Type B pancreatic cell (in vitro differentiated cells): ENCODE results near the gene SMG6. TPM values are rescaled to one million over a fixed set of nuclear protein-coding genes. Genes with fewer than 3 reads are reported as not detected.
A peak's percentile ranks its signal among the peaks of the same experiment; 100 is the strongest.

Experiments
- DNase-seq: peaks from one replicate; pipeline ENCODE4 v3.0.0; 2021; ENCODE audit warnings: mixed read lengths; ENCODE audit not compliant: unreplicated experiment; ENCODE audit errors: extremely low spot score
- H3K27ac Mint-ChIP-seq: 2 replicates; pipeline ENCODE4 v1.8.0; 2021; ENCODE audit warnings: mild to moderate bottlenecking, mixed read lengths
- H3K27me3 Mint-ChIP-seq: 2 replicates; pipeline ENCODE4 v1.8.0; 2021; ENCODE audit warnings: mixed read lengths
- H3K36me3 Mint-ChIP-seq: 2 replicates; pipeline ENCODE4 v1.8.0; 2021; ENCODE audit warnings: mixed read lengths
- H3K4me1 Mint-ChIP-seq: one replicate; pipeline ENCODE4 v1.8.0; 2021; ENCODE audit warnings: mixed read lengths; ENCODE audit not compliant: unreplicated experiment
- H3K4me3 Mint-ChIP-seq: 2 replicates; pipeline ENCODE4 v1.8.0; 2021; ENCODE audit warnings: mild to moderate bottlenecking, mixed read lengths
- H3K9me3 Mint-ChIP-seq: 2 replicates; pipeline ENCODE4 v1.8.0; 2021; ENCODE audit warnings: mixed read lengths
- total RNA-seq: library from RNA; stranded (reverse); gene quantifications from 2 replicates; pipeline ENCODE4 v1.2.1, GENCODE V29; 2021; ENCODE audit warnings: low replicate concordance
- TF ChIP-seq, protein P1 (sequence below): fragments of 200-600 bp; sonication (generic); conservative IDR thresholded peaks from 2 replicates; pipeline ENCODE4 v1.5.0; 2021; ENCODE audit warnings: antibody characterized with exemption, mild to moderate bottlenecking

SMG6 gene
- total RNA-seq, 1 donor from 2014 or later: 39.0 TPM

DNA sequence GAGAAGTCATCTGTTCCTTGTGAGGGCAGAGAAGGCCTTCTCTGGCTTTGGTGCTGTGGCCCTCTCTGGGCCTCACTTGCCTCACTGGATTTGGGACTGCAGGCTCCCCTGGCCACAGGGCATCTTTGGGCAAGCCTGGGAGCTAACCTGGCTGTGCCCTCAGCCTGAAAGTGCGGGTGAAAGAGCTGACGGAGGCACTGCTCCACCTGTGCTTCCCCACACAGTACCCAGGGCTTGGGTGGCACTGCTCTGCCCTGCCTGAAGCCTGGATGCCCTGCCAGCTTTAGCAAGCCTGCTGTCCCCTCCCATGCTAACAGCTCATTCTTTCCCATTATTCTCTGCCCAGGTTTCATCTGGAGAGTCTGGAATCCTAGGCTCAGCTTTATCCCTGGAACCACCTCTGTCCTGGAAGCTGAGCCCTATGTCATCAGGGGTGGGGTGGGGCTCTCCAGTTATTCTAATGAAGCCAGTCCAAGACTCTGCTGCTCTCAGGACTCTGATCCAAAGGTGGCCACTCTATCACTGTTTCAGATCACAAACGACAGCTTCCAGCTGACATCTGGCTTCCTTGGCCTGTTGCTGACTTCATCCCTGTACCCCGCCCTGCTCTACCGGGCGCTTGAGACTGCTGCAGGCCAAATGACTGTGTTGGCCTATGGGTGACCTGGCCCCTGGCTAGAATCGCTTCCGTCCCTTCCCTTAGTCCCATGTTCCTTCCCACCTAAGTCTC is 219.4 kb downstream of the SMG6 start:
- TF ChIP-seq, protein P1, sequence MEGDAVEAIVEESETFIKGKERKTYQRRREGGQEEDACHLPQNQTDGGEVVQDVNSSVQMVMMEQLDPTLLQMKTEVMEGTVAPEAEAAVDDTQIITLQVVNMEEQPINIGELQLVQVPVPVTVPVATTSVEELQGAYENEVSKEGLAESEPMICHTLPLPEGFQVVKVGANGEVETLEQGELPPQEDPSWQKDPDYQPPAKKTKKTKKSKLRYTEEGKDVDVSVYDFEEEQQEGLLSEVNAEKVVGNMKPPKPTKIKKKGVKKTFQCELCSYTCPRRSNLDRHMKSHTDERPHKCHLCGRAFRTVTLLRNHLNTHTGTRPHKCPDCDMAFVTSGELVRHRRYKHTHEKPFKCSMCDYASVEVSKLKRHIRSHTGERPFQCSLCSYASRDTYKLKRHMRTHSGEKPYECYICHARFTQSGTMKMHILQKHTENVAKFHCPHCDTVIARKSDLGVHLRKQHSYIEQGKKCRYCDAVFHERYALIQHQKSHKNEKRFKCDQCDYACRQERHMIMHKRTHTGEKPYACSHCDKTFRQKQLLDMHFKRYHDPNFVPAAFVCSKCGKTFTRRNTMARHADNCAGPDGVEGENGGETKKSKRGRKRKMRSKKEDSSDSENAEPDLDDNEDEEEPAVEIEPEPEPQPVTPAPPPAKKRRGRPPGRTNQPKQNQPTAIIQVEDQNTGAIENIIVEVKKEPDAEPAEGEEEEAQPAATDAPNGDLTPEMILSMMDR: no peak
- Mint-ChIP-seq H3K9me3 (no peaks in the 10 kb centered on the region), H3K4me3 (peak overlapping the region; percentile 40), H3K27ac (peak overlapping the region; percentile 82), H3K36me3 (peaks cover 18% of the 10 kb centered on the region), H3K4me1 (peaks cover 56% of the 10 kb centered on the region), H3K27me3 (no peaks in the 10 kb centered on the region)
- DNase-seq: no peak

DNA sequence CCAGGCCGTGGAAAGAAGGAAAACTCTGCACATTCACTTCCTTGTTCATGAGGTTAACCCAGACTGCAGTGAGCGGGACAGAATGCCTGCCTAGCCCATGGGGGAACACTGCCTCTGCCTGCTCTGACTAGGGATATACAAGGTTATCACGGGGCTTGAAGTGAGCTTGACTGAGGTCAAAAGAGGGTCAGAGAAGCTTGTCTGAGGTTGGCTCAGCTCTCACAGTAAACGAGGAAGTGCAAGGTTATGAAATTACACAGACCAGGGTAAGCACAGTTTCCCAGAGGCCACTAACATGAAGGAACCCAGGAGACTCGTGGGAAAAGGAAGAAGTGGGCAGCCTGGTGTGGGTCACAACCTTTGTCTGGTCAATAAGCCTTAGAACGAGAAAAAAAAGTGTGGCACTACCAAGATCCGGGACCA is 220.0 kb downstream of the SMG6 start:
- peak overlapping the region; percentile 46 for H3K4me3 Mint-ChIP-seq
- peaks cover 22% of the 10 kb centered on the region for H3K36me3 Mint-ChIP-seq
- peaks cover 50% of the 10 kb centered on the region for H3K4me1 Mint-ChIP-seq
- no peaks in the 10 kb centered on the region for H3K9me3 Mint-ChIP-seq
- no peak for DNase-seq
- no peaks in the 10 kb centered on the region for H3K27me3 Mint-ChIP-seq
- peak overlapping the region; percentile 82 for H3K27ac Mint-ChIP-seq
- TF ChIP-seq, protein P1: no peak

DNA sequence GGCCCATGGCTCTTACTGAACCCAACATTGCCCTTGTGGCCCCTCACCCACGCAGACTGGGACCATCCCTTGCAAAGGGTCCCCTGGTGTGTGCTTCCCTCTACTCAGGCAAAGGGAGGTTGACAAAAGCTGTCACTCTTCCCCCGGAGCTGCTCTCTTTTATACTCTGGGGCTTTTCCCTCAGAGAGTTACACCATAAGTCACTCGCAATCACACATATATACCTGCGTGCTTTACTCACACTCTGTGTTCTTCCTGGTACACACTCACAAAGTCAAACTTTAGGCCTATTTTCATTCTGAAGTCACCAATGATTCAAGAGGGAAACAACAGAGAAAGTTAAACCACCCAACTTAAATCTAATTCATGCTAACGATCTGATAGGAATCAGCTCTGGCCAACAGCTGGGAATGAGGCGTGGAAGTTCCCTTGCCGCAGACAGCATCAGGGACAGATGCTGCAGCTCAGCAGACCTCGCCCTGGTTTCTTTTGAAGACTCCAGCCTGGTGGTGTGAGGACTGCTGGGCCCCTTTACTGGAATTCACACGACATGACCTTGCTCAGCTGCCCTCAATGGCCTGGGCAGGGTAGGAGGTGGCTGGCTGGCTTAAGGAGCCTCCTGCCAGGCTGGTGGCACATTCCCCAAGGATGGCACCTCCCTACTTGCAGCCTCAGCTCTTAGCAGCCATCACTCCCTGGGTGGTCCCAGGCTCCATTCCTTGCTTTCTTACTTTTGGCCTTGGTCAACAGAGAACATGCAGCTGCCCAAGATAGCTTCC is 221.4 kb downstream of the SMG6 start:
- no peak overlapping the region for H3K27ac Mint-ChIP-seq
- H3K9me3 Mint-ChIP-seq: no peaks in the 10 kb centered on the region
- no peak overlapping the region for H3K4me3 Mint-ChIP-seq
- H3K36me3 Mint-ChIP-seq: peaks cover 28% of the 10 kb centered on the region
- H3K4me1 Mint-ChIP-seq: peaks cover 52% of the 10 kb centered on the region
- TF ChIP-seq, protein P1: no peak
- H3K27me3 Mint-ChIP-seq: no peaks in the 10 kb centered on the region
- no peak for DNase-seq

DNA sequence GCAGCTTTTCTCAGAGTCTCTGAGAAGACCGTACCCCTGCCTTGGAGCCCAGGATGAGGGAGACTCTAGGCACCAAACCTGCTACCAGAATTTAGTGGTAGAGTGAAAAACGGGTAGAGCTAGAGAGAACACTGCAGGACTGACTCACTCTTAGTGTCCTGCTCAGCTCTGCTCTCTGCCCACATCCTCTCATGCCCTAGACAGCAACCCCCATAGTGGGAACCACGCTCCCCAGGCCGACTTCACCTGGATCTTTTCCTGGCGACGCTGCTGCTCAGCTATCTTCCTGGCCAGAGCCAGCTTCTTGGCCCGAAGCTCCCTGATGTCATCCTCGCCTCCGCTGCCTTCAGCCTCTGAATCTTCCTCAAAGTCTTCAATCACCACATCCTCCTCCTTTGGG is 222.0 kb downstream of the SMG6 start:
- H3K9me3 Mint-ChIP-seq: no peaks in the 10 kb centered on the region
- TF ChIP-seq, protein P1: no peak
- peaks cover 51% of the 10 kb centered on the region for H3K4me1 Mint-ChIP-seq
- no peak overlapping the region for H3K4me3 Mint-ChIP-seq
- H3K27me3 Mint-ChIP-seq: no peaks in the 10 kb centered on the region
- H3K36me3 Mint-ChIP-seq: peaks cover 32% of the 10 kb centered on the region
- no peak for DNase-seq
- no peak overlapping the region for H3K27ac Mint-ChIP-seq

DNA sequence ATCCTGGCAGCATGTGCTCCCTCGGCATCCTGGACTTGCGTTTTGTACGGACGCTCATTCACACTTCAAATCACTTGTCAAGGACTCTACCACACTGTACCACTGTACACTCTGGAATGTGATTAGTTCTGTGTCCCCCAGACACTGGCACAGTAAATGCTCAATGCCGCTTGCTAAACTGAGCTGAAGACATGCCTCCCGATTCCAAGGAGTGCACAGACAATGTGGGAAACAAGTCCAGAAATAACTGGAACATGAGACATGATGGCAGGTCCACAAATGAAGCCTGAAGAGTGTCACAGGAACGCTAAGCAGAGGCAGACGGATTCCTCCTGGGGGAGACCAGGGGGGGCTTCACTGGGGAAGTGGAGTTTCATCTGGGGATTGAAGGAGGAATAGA is 226.5 kb downstream of the SMG6 start:
- peaks cover 46% of the 10 kb centered on the region for H3K4me1 Mint-ChIP-seq
- H3K27ac Mint-ChIP-seq: peak overlapping the region; percentile 6
- DNase-seq: no peak
- peaks cover 31% of the 10 kb centered on the region for H3K36me3 Mint-ChIP-seq
- no peak overlapping the region for H3K4me3 Mint-ChIP-seq
- H3K9me3 Mint-ChIP-seq: no peaks in the 10 kb centered on the region
- TF ChIP-seq, protein P1: no peak
- H3K27me3 Mint-ChIP-seq: no peaks in the 10 kb centered on the region
